ENCODE data around the gene STARD10.

DNA sequence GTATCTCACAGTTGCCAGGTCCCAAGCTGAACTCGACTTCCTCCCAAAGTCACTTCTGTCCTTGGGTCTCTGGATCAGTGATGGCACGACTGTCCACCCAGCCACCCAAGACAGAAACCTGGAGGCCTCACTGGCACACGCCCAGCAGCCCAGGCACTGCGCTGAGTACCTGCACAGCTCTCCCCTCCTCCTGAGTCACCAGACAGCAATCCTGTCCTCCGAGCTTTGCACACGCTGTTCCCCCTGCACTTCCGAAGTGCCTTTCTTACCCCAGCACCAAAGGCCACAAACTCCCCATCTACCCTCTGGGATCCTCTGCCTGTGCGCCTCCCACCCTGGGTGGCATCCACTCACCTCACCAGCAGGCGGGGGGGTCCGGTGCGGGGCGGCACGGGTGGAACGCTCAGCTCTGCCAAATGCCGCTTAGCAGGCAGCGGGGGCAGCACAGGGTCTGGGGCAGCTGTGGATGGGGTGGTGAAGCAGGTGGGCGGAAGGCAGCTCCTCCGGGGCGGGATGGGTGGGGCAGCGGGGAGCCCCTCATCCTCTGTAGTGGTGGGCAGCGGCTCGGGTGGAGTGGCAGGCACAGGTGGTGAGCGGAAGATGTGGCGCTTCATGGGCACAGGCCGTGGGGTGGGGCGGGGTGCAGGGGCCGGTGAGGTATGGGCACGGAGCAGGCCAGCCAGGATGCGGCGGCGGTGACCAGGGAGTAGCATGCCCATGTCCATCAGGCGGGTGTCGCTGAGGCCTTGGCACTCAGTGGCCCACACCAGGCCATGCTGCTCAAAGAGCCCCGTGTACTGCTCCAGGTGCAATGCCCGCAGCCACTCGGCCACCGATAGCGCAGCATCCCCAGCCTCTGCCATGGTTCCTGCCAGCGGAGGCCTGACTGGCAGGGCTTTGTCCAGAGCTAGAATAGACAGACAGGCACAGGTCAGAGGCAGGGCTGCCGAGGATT lies 67.3 kb downstream of the STARD10 start:
- TF ChIP-seq, protein P1, sequence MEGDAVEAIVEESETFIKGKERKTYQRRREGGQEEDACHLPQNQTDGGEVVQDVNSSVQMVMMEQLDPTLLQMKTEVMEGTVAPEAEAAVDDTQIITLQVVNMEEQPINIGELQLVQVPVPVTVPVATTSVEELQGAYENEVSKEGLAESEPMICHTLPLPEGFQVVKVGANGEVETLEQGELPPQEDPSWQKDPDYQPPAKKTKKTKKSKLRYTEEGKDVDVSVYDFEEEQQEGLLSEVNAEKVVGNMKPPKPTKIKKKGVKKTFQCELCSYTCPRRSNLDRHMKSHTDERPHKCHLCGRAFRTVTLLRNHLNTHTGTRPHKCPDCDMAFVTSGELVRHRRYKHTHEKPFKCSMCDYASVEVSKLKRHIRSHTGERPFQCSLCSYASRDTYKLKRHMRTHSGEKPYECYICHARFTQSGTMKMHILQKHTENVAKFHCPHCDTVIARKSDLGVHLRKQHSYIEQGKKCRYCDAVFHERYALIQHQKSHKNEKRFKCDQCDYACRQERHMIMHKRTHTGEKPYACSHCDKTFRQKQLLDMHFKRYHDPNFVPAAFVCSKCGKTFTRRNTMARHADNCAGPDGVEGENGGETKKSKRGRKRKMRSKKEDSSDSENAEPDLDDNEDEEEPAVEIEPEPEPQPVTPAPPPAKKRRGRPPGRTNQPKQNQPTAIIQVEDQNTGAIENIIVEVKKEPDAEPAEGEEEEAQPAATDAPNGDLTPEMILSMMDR (IDR thresholded peaks at IDR 0.05 in 2 of 3, conservative IDR thresholded peaks at IDR 0.05 in 1 of 3; ENCODE audit: borderline replicate concordance in 1 of 3, insufficient read depth in 1 of 3, low read depth in 2 of 3, low read length in 2 of 3), result no peak
- TF ChIP-seq POLR2AphosphoS5 (IDR thresholded peaks at IDR 0.05; ENCODE audit: low read depth, low read length) (no peak), ZFX (IDR thresholded peaks at IDR 0.05) (no peak), POLR2A (IDR thresholded peaks at IDR 0.05; ENCODE audit: borderline replicate concordance, extremely low read depth, insufficient read depth, insufficient read length) (no peak), TCF7L2 (IDR thresholded peaks at IDR 0.05; ENCODE audit: borderline replicate concordance, extremely low read depth, insufficient read depth, insufficient read length) (no peak), YY1 (IDR thresholded peaks at IDR 0.05; ENCODE audit: extremely low read depth, insufficient replicate concordance, low read depth, low read length) (no peak), SIN3A (IDR thresholded peaks at IDR 0.05; ENCODE audit: low read depth) (no peak), ZNF274 (IDR thresholded peaks at IDR 0.05; ENCODE audit: low read depth, low read length) (no peak)
- TF ChIP-seq, protein P2, sequence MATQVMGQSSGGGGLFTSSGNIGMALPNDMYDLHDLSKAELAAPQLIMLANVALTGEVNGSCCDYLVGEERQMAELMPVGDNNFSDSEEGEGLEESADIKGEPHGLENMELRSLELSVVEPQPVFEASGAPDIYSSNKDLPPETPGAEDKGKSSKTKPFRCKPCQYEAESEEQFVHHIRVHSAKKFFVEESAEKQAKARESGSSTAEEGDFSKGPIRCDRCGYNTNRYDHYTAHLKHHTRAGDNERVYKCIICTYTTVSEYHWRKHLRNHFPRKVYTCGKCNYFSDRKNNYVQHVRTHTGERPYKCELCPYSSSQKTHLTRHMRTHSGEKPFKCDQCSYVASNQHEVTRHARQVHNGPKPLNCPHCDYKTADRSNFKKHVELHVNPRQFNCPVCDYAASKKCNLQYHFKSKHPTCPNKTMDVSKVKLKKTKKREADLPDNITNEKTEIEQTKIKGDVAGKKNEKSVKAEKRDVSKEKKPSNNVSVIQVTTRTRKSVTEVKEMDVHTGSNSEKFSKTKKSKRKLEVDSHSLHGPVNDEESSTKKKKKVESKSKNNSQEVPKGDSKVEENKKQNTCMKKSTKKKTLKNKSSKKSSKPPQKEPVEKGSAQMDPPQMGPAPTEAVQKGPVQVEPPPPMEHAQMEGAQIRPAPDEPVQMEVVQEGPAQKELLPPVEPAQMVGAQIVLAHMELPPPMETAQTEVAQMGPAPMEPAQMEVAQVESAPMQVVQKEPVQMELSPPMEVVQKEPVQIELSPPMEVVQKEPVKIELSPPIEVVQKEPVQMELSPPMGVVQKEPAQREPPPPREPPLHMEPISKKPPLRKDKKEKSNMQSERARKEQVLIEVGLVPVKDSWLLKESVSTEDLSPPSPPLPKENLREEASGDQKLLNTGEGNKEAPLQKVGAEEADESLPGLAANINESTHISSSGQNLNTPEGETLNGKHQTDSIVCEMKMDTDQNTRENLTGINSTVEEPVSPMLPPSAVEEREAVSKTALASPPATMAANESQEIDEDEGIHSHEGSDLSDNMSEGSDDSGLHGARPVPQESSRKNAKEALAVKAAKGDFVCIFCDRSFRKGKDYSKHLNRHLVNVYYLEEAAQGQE (IDR thresholded peaks at IDR 0.05; ENCODE audit: low read depth), result no peak

Measured in HCT116 (cell line).